ENCODE data around the gene ENC1.

ENC1 gene

DNA sequence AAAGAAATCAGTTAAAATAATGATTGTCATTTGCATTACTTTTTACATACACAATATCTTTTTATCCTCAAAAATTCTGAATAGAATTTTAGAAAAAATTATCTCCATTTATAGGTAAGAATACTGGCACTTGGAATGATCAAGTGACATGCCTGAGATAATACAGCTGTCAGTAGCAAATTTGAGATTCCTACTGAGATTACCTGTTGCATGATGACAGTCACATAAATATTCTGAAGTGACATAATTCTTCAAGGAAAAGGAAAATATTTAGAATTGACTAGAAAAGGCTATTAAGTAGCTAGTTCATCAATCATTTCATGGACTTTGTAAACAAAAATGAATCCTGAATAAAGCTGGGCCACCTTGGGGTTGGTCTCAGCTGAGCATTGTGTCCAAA, 15.2 kb upstream of the ENC1 start:
- FAIRE-seq, result no peak

DNA sequence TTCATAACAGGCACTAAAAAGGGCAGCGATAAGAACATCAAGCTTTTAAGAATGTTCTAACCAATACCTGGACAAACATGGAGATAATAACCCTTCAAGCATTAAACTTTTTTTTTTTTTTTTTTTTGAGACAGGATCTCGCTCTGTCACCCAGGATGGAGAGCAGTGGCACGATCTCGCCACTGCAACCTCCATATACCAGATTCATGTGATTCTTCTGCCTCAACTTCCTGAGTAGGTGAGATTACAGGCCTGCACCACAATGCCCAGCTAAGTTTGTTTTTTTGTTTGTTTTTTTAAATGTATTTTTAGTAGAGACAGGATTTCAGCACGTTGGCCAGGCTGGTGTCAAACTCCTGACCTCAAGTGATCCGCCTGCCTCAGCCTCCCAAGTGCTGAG, 14.7 kb upstream of the ENC1 start:
- FAIRE-seq, result no peak

DNA sequence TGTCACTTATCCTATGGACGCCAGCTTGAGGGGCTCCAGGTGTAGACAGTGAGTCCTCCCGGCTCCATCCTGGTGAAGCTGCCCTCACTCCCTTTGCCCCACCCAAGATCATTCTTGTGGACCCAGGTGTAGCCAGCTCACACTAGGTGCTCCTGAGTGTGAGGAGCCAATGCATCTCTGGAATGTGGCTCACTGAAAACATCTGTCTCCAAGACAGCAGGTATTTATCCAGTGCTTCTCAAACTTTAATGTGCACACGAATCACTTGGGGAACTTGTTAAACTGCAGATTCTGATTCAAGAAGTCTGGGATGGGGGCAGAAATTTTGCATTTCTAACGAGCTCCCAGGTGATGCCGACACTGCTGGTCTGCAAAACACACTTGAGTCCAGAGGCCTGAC, 13.5 kb upstream of the ENC1 start:
- FAIRE-seq, result no peak

DNA sequence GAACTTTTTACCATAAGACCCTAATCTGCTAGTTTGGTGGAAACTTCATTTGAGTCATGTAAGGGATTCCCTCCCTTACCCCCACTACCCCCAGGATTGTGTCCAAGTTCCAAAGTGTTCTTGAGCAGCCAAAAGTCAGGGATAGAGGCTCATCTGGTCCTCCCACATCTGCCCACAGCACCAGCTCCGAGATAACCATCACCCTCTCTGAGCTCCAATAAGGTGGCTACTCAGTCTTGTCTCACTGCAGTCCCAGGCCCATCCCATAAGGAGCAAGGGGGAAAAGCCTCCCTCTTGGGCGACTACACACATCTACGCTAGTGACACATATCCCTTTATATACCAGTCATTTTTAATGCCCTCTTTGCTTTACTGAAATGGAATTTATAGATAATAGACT, 12.0 kb upstream of the ENC1 start:
- FAIRE-seq, result no peak

DNA sequence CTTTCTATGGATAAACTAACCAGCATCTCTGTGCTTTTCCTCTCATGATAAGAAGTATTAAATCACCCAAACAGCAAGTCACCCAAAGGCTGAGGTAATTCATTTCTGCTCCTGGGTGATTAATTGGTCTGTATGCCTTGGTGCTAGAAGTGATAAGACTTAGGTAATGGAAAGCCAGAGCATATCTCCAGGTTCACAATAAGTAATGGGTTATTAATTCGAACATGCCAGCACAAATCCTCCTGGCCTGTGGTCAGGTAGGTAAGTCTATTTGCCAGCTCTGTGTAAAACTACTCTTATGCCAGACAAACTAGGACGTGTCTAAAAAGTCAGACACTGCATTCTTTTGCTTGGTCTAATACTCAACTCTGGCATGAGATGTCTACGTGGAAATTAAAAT, 11.2 kb upstream of the ENC1 start:
- FAIRE-seq, result no peak

DNA sequence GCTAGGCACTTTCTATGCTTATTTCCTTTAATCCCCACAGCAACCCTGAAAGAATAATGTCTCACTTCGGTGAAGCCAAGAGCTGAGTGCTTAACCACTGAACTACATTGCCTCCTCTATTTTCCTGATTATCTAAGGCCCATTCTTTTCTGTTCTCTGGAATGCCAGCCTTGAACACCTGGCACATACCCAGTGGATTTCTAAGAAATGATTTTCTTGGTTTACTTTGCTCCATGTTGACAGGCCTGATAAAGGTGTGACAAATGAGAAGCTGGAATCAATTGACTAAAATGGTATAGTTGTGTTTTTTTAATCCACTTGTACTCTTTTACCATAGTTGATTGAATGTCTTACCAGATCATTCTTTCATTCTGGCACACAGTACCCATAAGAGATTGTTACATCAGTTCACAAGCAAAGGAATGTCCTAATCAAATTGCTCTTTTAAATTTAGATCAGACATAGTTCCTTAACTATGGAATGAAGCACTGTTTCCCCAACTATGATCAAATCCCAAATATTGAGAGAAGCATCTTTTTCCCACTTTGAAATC, 9.0 kb upstream of the ENC1 start:
- FAIRE-seq, result no peak

DNA sequence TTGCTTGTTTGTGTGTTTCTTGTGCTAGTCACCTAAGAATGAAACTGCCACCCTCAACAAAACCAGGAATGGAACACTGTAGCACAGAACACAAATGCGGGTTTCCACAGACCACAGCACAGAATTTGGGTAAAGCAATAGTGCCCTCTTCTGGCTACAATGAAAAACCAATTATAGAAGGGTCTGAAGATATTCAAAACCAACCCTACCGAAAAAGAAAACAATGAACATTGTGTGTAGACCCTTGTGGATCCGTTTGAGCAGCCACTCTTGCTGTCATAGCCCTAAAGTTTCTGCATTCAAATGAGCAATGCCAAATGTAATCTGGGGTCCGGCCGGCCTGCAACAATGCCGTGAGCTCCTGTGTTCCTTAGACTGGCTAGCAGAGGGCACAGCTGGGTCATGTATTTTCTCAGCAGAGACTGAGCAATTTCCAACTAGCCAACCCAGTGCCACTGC, 8.3 kb upstream of the ENC1 start:
- FAIRE-seq, result peak; percentile 91

DNA sequence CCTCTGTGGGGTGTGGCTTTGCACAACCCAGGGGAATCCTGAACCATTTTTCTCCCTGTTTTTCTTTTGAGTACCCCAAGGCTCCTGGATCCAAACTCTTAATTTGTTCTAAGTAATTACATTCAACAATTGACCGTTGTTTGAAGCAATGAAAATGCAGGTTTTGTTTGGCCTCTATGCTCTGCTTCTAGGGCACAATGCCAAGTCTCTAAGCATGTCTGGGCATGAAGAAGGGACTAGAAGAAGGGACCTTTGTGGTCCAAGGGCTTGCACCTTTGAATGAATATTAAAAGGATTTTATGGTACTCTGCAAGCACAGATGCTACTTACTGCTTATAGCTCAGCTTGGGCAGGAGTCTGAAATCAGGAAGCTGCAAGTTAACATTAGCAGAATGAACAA, 6.6 kb upstream of the ENC1 start:
- no peak for FAIRE-seq

DNA sequence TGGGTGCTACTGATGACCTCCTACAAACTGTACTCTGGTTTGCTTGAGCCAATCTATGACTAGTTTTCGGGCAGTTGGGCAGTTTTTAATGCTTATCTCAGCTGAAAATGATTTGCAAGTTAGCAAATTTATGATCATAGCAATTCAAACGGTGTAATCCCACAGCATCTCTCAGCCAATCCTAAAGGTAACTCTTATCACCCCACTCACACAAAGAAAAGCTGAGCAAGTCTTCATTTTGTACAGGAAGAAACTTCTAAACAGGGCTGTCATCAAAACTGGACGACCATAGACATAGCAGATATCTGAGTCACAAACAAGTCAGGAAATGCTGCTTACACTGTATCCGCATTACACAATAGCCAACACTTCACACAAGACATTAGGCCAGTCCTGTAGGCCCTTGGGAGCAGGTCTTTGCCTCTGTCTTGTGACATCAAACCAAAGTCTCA, 2.6 kb upstream of the ENC1 start:
- FAIRE-seq, result no peak

DNA sequence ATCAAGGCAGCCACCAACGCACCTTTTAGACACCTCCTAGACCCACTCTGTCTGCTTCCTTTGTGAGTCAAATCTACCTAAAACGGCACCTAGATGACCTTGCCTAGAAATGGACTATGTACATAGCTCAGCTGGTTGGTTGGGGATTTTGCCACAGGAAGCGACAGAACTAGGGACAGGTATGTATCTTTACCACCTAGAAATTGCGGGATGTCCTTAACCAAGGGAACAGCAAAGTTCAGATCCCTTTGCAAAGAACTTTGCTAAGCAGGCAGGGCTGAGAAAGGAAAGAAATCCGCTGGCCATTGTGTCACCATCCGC, 2.0 kb upstream of the ENC1 start:
- no peak for FAIRE-seq

DNA sequence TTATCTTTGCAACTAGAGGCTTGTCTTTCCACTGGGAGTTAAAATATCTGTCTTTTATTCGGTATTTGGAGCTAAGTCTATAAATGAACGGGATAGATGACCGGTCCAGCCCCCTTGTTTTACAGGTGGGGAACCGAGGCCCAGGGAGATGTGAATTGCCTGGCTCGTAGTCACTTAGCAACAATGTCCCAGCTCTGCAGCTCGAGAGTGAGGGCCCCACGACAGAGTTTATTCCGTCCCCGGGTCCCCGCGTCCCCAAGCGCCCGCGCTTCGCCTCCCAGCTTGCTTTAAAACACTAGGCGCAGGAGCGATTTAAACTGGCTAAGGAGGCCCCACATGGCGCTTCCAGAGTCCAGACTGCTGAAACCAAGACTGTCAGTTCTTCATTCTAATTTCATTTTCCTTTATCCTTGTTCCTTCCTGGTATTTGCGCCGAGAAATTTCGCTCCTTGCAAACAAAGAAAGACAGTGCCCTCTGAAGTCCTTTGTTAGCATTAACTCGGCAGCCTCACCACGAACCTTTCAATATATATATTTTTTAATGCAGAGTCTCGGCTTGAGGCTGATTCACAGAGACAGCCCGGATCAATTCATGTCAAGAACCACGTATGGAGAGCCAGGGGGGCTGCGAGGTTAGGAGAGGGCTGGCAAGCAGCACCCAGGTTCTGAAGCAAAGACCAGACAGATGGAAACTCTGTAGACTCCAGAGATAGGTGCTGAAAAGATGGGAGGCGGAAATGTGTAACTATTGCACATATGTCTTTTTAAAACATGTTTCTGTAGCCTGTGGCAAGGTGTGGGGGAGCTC, 1.4 kb upstream of the ENC1 start:
- FAIRE-seq, result no peak

DNA sequence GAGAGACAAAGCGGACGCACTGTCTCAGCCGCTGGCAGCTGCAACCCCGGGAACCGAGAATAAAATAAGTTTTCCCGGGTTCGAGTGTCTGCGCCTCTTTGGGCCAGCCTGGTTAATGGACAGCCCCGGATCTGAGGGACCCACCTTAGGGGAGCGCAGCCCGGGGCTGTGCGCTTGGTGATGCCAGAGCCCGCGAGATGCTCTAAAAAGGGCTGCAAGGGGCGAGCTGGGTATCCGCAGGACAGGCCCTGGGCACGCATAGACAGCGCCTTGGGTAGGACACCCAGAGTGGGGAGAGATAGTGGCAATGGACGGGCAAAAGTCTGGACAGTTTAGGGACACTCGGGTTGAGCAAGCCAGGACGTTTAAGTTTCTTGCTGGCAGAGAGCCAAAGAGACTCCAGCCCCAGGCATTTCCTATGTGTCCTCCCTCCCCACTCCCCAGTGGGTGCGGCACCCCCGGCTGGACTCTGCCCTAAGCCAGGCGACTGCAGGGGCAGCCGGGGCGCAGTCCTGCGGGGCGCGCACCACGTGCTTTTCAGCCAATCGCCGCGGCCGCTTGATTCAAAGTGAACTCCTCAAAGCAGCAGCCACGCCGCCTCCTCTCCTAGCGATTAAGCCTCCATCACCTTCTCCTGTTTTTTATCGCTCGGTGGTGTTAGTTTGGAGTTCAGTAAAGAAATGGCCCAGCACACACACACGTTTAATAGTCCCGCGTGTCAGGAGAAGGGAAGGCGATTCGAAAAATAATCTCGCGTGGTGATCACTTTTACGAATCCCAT, 616 bp upstream of the ENC1 start:
- no peak for FAIRE-seq

DNA sequence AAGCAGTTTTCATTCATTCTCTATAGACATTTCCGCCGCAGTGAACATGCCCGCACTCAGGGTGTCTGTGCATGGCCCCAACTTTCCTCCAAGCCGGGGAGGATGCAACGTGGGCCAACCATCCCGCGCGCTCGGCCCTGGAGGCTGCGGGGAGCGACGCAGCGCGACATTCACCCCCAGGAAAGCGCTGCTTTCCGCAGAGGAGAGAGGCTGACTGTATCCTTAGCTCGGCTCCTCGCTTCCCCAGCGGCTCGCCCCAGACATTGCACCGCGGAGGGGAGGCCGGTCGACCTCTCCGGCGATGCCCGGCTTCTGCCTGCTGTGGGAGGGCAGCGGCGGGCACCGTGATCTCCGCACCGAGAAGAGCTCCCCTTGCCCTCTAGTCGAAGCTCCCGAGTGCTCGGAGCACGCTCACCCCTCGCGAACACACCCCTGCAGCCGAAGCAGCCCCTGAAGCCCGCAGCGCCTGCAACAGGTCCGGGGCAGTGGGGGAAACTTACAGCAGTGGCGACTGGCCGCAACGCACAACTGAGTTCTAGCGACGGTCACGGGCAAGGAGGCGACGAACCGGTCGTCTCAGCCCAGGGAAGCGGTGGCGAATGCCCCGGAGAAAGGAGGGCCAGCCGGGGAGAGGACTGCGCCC, 600 bp downstream of the ENC1 start:
- FAIRE-seq, result no peak

DNA sequence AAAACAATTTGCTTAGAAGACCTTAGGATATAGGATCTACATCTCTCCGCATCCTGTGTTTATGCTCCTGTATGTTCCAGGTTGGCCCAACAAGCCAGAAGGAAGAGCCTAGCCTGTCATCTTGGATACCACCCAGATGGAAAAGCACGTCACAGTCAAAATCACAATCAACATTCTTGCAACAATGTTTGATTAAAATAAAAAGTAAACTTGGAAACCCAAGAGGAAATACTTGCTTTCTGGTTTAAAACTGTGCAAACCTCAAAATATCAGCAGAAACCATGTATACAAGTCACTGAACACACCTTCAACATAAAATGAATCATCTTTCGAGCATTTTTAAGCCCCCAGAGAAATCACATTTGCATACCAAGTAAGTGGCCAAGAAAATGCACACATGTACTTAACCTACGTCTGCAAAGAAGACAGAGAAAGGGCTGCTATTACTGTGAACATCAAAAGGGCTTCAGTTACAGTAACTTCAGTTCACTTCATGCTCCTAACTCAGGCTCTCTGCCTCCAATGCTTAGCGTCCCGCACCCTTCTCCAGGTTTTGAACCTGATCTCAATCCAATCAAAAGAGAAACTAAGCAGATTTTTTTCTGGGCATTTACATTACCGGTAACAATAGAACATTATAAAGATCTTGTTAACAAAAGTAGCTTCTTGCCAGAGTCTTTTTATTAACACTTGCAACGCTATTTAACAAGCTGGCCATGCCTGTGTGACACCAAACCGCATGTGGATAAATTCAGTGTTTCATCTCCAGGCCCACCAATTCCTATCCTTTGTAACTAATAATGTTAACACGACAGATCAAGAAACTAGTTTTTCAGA, 1.3 kb downstream of the ENC1 start:
- no peak for FAIRE-seq

DNA sequence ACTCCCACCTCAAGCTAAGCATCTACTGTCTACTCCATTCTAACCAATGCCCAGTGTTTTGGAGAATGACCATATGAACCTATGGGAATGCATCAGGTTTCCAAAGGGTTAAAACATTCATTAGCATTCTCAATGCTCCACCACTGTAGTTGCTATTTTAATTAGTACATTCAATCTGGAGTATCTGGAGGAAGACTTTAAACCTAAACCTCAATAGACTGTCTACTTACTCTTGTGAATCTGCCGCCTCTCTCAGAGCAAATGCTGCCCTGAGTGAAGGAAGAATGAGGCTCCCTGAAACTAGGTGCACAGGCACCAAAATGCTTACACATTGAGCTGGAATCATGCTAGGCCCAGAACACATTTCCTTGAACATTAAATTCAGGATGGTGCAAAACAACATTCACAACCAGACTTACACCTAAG, 2.0 kb downstream of the ENC1 start:
- FAIRE-seq, result no peak

DNA sequence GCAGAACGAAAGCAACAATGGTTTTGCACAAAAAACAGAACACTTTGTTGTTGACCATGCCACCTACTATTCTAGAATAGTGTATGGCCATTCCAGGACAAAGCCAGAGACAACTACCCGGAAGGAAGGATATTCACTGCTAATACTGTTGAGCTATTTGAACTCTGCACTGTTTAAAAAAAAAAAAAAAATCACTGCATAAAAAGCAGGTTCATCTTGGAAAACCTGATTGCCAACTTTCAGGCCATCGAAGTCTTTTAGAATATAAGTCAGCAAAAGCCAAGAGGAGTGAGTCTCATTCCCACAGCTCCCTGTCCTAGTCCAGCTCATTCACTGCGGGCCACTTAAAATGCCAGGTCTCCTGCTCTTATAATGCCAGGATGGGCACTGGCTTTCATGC, 4.0 kb downstream of the ENC1 start:
- FAIRE-seq, result no peak

DNA sequence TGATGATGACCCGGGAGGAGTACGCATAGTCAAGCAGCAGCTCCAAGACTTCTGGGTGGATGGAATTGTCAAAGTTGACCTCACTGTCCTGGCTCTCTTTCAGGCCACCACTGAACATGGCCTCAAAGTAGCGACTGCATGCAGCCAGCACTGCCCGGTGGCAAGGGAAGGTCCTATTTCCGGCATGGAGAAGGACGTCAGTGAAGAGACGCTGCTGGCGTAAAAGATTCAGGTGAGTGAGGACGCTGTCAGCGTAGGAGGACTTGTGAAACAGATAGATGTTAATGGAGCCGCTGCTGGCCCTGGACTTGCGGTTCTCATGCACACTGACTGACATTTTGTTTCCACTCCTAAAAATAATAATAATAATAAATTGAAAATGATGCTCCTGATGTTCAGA, 4.4 kb downstream of the ENC1 start:
- FAIRE-seq, result no peak

DNA sequence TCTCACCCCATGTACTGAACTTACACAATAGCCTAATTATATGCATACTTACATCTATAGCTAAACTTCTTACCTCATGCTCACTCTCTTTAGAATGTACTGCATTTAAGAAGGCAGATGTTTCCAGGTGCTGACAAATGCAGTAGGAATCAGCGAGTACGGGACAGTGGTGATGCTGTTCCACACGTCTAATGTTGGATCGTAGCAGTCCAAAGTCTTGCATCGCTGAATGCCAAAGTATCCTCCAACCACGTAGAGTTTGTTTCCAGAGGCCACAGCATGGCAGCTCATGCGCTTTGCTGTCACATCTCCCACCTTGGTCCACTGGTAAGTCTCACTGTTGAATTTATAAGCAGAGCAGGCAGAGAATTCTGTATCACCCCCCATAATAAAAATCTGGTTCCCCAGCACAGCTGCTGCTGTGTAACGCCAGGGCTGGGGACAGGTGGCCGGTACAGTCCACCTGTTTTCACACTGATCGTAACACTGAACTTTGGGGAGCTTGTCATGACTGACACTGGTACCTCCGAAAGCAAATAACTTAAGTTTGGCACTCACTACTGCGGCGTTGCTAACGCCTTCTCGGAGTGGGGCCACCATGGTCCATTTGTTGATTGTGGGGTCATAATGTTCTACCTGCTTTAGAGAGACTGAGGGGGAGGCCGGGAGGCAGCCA, 5.8 kb downstream of the ENC1 start:
- no peak for FAIRE-seq

DNA sequence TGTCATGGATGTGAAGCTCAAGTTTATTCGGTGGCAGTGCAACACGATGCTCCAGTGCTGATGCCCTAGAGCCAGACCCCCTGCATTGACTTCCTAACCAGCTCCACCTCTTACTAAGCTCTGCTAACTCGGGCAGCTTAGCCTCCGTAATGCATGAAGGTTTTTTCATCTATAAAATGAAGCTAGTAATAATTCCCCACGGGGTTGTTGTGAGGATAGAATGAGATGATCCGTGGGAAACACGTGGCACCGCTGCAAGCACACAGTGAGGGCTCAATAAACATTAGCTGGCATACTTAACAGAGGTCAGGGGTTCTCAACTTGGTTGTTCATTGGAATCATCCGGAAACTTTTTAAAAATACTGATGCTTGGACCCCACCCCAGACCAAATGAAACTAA, 6.8 kb downstream of the ENC1 start:
- FAIRE-seq, result no peak

DNA sequence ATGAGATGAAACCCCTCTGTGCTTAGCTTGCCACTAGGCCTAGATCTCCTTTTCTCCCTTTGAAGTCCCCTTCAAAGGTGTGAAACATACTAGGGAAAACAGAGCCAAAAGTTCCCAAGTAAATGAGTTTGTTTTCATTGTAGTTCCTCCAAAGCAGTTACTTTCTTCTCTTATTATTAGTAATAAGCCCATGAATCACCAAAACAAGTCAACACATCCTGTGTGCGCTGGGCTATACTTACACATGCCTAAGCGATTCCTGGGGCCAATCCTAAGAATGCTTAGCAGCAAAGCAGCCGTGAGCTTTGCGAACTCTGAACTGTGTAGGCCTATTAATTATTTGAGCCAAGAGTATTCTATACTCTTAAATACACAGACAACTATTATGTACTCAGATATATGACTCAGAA, 7.6 kb downstream of the ENC1 start:
- FAIRE-seq, result no peak

DNA sequence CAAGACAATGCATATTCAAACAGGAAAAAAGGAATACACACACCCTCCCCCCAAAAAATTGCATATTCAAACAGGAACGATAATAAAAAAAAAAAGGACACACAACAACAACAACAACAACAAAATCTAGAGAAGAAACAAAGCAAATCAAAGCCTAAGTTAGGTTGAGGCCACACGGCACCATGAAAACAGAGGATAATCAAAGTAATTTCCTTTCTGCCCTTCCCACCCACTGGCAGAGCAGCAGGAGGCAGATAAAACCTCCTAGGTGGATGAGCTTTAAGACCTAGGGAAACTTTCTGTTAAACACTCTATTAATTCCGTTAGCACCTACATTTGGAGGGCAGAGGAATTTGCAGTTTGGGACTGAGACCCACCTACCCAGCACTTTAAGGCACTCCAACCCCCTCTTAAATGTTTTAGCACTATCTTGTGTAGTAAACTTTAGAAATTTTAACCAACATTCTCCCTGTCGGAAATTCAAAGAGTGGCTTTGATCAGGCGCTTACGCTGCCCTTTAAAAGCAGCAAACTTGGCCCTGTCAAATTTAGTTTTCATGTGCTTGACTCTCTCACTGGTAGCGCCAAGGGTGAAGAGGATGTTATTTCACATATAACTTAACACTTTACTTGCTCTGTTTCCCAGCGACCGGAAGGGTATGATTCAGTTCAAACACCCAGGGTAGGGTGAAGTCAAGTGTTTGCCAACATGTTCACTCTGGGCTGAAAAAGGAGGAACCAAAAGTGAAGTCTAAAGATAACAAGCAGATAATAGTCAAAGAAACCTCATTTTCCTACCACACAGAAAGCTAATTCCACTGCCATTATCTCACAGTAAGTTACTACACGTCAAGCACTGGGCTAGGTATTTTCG, 9.2 kb downstream of the ENC1 start:
- FAIRE-seq, result no peak

All from endometrium (tissue), 2 donors.